Left colon (tissue), 2 donors: ENCODE data around the gene WBP2NL. TPM values are rescaled to one million over a fixed set of nuclear protein-coding genes. Genes with fewer than 3 reads are reported as not detected.
"Not testable (repeated sequence)": the region's sequence is repeated elsewhere in the genome, so short reads cannot be mapped to it uniquely, and the experiment has no call there.

Experiments
- ATAC-seq: fragments of 200-7000 bp; cut with Tn5 transposase; one replicate; pipeline ENCODE4 v1.9.1; 2020; ENCODE audit warnings: mild to moderate bottlenecking, moderate library complexity
- DNase-seq, 2 donors: peaks; one replicate each; pipeline ENCODE4 v3.0.0-alpha.2; 2020
- intact Hi-C, 2 donors: fragments of 100-400 bp; cut with DNase I in 1 of 2; cut with micrococcal nuclease in 1 of 2; formaldehyde crosslinking; loops; one replicate each; pipeline versions ENCODE4 v1.11.2 to v1.14.0; 2022; cut with DNase I, micrococcal nuclease
- long read RNA-seq: library from polyadenylated mRNA; unstranded; transcript quantifications from one replicate; pipeline ENCODE4 v2.0.0, GENCODE V29; 2021
- total RNA-seq, 2 donors: library from RNA; stranded (reverse); fragmentation: NEBNext Ultra II Directional; extraction: Animal tissue kit (Norgen Biotek cat#: 25700); gene quantifications; one replicate each; pipeline ENCODE4 v1.2.1, GENCODE V29; 2021
- donor health status: DM: no; HTN: no; CAD: no.
- donor health status: DM: yes; HTN: yes; CAD: no.

Gene WBP2NL, protein sequence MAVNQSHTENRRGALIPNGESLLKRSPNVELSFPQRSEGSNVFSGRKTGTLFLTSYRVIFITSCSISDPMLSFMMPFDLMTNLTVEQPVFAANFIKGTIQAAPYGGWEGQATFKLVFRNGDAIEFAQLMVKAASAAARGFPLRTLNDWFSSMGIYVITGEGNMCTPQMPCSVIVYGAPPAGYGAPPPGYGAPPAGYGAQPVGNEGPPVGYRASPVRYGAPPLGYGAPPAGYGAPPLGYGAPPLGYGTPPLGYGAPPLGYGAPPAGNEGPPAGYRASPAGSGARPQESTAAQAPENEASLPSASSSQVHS
- total RNA-seq = 1 to 10 TPM; 1.3 to 2.1 TPM
- long read RNA-seq, partial matches to known transcripts = 0 of 1 reads
- long read RNA-seq, other reads (novel, unspliced or antisense) = 1 of 1 reads

DNA sequence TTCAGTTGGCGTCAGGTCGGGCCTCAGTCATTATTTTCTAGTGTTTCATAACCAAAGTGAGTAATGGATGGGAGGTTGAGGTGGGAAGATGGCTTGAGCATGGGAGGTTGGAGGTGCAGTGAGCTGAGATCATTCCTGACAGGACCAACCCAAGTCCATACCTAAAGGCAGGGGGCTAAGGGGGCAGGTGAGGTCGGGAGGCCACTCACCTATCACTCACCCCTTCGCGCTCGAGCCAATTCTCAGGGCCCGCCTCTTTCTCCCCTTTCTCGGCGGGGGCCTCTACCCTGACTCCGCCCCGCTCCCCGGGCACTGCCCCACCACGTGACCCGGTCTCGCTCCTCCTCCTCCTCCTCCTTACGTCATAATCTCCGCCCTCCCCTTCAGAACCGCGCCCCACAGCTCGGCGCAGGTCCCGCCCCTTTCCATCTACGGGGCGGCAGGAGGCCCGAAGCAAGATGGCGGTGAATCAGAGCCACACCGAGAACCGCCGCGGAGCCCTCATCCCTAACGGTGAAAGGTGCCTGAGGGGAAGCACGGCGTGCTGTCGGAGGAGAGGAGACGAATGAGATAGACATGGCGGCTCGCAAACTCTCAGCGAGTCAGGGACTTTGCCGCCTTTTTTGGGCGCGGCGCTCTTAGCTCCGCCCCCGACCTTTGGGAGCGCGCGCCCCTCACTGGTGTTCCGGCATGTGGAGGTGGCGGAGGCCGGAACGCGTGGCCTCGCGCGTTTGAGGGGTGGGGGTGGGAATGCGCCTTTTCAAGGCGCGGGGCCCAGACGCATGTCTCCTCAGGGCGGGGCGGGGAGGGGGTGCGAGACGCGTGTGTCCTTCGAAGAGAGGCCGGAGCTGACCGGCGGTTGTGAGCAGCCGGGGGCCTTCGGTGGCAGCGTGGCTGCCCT lies at the start of gene WBP2NL:
Gene WBP2NL, plus strand, starts transcription at position 428 of the 901 bp plus-strand sequence. Its CDS starts 31 bp downstream, at position 459.
- intact Hi-C loops = no loop called here
- ATAC-seq = peak; percentile 99
- peak; percentile 88 to 90 for DNase-seq

DNA sequence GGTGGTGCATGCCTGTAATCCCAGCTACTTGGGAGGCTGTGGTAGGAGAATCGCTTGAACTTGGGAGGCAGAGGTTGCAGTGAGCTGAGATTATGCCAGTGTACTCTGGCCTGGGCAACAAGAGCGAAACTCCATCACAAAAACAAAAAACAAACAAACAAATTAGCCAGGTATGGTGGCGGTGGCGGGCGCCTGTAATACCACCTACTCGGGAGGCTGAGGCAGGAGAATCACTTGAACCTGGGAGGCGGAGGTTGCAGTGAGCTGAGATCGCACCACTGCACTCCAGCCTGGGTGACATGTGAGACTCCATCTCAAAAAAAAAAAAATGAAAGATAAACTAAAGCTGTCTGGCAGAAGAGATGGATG lies 49.7 kb upstream of the WBP2NL start:
- not testable (repeated sequence) for ATAC-seq, DNase-seq
- intact Hi-C loops = loop anchor here in 1 of 2 donors (10.0 kb wide), 1 partner anchor 144 kb away; the partner anchor contains the start of gene CCDC134

DNA sequence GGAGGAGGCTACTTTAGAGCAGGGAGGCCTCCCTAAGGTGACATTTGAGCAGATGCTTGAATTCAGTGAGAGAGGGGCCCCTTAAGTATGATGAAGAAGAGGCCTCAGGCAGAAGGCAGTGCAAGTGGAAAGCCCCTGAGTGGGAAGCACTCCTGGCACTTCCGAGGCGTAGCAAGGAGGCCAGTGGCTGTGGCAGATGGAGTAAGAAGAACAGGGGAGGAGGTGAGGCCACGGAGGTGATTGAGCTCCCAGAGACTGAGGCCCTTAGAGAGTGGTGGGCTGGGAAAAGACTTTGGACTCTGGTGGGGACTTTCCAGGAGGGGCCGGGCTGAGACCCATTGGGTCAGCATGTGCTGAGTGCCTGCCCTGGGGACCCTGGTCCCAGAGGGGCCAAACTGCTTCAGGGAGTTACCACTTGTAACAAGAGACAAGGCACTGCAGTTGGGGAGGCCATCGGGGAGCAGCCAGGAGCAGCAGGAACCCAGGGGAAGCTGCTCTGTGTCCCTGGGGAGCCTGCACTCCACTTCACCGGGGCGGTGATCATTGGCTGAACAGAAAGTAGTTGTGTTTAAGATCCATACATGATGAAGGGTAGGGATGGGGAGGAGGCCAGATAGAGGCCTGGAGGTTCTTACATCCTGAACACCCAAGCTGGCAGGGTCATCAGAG lies 49.2 kb upstream of the WBP2NL start:
- ATAC-seq (no peak), DNase-seq (no peak)
- intact Hi-C loops = loop anchor here in 1 of 2 donors (10.0 kb wide), 1 partner anchor 145 kb away; the partner anchor contains the start of gene CCDC134

DNA sequence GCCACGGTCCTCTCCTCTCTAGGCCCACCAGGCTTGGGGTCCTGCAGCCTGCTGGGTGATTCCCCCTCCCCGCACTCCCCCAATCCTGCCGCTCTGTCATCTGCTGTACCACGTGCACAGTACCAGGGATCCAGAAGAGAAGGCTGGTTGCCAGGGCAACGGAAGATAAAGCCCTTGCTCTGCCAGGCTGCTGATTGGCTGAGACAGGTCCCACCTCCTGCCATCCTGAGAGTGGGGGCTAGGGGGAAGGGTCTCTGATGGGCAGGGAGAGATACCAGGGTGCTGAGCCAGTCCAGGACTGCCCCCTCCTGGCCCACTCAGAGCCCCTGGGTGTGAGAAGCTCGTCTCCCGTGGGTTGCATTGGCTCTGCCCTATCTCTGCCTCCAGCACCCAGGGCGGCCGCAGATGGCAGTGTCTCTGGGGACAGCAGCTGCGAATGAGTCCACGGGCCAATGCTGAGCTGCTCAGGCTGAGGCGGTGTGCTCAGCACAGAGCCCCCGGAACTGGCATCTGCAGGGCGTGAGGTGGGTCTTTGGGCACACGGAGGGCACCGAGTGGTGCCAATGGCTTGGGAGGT lies 46.6 kb upstream of the WBP2NL start, which contains the start of gene SMIM45:
Gene SMIM45, plus strand, starts transcription at position 253 of the 577 bp plus-strand sequence.
- intact Hi-C loops = no loop called here
- no peak for ATAC-seq
- no peak for DNase-seq

DNA sequence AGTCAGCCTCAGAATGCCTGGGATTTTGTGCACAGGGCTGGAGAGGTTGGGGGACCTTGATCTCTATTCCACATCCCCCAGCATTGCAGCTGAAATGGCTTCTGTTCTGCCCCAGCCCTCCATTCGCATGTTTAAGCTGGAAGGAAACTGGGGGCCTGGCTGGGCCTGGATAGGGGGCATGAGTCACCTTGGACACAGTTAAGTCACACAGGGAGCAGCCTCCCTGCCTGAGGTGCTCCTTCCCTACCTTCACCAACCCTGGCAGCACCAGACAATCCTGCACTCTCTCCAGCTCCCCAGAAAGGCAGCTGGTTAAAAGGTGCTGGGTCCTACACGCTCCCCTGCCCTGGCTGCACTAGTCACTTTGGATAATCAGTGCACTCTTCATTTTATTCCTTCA lies 45.9 kb upstream of the WBP2NL start:
- intact Hi-C loops = no loop called here
- ATAC-seq (no peak), DNase-seq (no peak)

DNA sequence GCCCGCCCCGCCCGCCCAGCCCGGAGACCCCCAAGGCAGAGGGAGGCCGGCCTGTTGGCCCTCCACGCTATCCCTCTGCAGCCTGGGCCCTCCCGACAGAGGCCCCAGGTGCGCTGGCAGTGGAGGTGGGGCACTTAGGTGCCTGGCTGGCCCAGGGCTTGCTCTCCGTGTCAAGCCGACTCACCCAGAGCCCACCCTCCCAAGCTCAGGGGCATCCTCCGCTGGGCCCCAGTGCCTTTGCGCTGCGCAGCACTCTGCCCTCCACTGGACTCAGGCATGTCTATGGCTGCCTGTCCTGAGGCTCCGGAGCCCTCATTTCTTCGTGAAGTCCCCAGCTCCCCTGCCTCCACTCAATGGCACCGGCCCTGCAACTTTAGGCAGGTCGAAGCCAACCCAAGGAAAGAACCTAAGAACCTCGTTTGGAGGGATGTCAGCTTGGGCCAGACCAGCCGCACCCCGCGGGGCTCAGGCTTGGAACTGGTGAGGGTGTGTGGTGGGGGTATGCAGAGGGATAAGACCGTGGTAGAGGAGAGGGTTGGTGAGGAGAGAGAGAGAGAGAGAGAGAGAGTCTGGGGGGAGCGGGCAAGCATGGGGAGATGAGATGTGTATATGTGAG lies 40.5 kb upstream of the WBP2NL start:
- intact Hi-C loops = no loop called here
- DNase-seq (no peak), ATAC-seq (peak; percentile 68)

DNA sequence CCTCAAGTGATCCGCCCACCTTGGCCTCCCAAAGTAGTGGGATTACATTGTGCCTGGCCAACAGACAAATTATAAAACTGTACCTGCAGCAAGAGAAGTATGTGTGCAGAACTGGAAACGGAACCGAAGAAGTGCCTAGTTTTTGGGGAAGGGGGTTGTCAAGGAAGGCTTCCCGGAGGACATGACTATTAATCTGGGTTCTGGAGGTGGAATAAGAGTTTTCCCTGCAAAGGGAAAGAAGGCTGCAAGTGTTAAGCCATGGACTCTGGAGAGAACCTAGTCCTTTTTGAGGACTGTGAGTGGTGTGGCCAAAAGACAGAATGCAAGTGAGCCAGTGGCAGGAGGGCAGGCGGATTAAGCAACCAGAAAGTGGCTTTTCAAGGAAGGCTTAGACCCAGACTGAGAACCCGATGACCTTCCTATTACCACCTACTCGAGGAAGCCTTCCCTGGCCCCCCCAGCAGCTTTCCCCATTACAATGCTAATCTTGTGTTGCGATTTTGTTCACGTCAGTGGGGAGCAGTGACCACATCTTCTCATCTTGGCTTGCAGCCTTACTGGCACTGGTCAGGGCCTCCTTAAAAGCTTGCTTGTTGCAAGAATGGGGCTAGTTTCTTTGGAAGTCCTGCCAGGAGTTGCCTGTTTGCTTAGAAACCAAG lies 35.0 kb upstream of the WBP2NL start:
- no peak for ATAC-seq
- intact Hi-C loops = no loop called here
- DNase-seq = no peak

DNA sequence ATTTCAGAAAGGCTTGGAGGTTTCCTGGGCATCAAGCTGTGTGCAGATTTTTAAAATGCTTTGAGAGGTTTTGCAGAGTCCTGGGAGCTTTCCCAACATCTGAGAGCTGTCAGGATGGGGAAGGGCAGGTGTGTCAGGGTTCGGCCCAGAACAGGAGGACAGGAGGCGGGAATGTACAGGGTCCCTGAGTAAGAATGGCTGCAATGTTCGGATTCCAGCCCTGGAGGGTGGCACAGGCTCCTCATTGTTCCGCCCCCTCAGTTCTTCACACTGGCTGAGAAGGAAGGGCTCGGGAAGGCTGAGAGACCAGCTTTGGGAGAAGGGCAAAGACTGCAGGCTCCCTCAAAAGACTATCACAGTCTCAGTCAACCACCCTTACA lies 34.5 kb upstream of the WBP2NL start:
- no peak for ATAC-seq
- no peak for DNase-seq

DNA sequence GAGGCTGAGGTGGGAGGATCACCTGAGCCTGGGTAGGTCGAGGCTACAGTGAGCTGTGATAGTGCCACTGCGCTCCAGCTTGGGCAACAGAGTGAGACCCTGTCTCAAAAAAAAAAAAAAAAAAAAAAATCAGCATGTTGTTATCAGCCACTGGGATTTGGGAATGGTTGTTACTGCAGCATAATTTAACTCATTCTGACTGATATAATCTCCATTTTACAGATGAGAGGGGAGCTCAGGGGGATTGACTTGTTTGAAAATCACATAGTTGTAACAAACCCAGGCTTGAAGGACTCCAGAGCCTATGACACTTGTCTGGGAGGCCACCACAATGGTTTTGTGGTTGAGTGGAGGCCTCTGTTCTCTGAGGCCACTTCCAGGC lies 32.4 kb upstream of the WBP2NL start:
- no peak for ATAC-seq
- intact Hi-C loops = no loop called here
- DNase-seq = no peak

More for the DNA sequence above, 34.5 kb upstream of the WBP2NL start:
- intact Hi-C loops = no loop called here

DNA sequence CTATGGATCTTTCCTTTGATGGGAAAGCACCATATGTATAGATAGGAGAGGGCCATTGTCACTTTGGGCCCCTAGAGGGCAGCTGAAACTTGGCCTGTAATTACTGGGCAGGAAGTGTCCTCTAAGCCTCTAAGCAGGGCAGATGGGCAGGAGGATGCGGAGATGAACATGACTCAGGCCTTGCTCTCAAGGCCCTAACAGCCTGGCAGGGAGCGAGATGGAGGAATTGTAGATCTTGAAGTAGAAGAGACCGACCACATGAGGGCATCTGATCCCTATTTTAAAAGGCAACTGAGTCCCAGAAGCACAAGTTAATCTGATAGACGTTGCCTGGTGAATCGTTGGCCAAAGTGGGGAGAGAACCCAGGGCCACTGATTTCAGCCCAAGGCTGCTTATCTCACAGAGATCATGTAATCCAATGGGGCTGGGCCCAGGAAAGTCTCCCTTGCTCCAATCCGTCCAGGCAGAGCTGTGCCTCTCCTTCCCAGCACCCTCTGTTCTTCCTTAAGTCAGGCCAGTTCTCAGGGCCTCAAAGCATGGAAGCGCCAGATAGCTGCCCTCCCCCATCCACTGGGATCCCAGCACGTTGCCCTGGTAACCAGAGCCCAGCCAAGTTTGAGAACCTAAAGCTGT lies 31.9 kb upstream of the WBP2NL start:
- ATAC-seq (peak; percentile 76), DNase-seq (peak; percentile 43 to 47)
- intact Hi-C loops = no loop called here

DNA sequence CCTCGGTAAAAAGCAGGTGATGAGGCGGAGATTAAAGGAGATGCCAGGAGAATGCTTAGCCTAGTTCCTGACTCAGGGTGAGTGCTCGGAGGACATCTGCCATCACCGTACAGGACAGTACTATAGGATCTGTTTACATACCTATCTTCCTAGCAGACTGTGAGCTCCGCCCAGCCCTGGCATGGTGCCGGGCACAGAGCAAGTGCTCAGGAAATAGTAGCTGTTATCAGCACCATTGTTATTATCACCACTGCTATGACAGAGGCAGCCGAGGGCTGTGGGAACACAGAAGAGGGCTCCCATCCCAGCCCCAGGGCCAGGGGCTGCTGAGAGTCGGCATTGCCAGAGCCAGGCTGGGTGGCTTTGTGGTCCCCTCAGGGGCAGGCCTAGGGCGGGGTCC lies 30.0 kb upstream of the WBP2NL start:
- DNase-seq = peak in 1 of 2 donors; percentile 63
- intact Hi-C loops = no loop called here
- ATAC-seq = peak; percentile 82

DNA sequence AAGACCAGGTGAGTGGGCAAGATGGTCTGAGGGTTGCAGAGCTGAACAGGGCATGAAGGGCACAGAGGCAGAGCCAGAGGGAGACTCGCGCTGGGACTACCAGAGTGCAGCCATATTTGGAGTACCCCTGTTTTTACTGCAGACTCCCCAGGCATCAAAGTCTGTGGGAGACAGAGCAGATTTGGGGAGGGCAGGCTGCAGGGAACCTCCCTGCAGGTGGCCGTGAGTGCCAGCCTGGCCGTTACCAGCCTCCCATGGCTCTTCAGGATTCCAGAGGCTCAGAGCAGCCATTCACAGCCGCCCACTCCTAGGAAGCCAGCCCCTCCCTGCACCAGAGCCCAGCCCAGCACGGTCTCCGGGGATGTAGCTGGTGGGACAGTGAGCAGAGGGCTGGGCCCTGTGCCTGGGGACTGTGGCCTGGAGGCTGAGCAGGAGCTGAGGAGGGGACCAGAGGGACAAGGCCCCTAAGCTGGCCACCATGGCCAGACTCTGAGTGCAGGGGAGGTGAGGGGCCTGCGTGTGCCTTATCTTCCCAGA lies 29.4 kb upstream of the WBP2NL start, which contains the start of gene SEPTIN3:
Gene SEPTIN3, plus strand, starts transcription at position 334 of the 537 bp plus-strand sequence. CDS start 2,050 bp downstream, outside the sequence.
- ATAC-seq (no peak), DNase-seq (no peak)
- intact Hi-C loops = no loop called here

DNA sequence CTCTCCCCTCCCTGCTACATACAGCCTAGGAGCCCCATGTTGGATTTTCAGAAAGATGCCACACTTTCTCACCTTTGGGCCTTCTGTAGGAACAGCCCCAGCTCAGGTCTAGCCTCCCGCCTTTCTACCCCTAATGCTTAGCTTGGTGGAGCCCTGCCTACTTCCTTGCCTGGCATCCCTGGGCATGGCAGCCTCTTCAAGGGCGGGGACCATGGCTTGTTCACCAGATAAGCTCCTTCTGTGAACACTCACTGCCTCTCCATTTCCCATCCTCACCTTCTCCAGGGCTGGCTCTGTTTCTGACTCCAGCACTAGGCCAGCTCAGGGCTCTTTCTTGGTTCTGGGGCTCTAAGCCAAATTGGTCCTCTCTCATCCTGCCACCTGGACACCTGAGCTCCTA lies 28.0 kb upstream of the WBP2NL start:
- ATAC-seq (no peak), DNase-seq (no peak)
- intact Hi-C loops = loop anchor here in 1 of 2 donors (10.0 kb wide), 1 partner anchor 494 kb away; no protein-coding TSS in a partner anchor

DNA sequence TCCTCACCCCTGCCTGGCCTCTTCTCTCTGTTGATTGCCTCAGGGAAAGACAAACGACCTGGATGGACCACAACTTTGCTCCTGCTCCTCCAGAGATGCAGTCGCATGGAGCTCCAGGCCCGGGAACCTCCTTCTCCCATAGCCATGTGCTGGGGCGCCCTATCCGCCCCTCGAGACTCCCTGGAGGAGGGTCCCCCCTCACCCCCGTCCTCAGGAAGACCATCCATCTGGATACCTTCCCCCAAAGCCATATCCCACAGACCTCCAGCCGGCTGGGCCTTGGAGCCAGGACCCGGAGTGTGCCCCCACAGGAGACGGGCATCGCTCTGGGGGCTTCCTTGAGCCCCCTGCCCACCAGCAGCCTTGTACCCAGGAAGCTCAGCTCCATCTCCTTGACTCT lies 27.2 kb upstream of the WBP2NL start:
- intact Hi-C loops = loop anchor here in 1 of 2 donors (10.0 kb wide), 1 partner anchor 493 kb away; no protein-coding TSS in a partner anchor
- ATAC-seq = no peak
- no peak for DNase-seq

DNA sequence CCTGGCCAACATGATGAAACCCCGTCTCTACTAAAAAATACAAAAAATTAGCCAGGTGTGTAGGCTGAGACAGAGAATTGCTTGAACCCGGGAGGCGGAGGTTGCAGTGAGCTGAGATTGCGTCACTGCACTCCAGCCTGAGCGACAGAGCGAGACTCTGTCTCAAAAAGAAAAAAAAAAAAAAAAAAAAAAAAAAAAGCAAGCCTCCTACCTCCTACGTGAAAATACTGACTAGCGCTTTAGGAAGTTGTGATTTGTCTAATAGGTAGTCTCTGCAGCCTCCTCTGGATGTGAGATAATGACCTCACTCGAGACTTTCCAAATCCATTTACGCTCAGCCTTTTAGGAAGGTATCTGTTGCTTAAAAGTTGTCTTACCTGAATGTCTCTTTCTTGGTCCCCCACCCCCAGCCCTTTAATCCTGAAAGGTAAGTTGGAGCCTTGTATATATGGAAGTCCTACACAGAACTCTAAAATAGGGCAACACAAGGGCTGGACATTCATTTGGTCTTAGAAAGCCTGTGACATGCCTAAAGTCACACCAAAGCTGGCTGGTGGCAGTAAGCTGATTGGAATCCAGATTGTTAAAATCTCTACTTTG lies 23.8 kb upstream of the WBP2NL start:
- ATAC-seq (no peak), DNase-seq (no peak)
- intact Hi-C loops = loop anchor here in 1 of 2 donors (10.0 kb wide), 1 partner anchor 490 kb away; no protein-coding TSS in a partner anchor

DNA sequence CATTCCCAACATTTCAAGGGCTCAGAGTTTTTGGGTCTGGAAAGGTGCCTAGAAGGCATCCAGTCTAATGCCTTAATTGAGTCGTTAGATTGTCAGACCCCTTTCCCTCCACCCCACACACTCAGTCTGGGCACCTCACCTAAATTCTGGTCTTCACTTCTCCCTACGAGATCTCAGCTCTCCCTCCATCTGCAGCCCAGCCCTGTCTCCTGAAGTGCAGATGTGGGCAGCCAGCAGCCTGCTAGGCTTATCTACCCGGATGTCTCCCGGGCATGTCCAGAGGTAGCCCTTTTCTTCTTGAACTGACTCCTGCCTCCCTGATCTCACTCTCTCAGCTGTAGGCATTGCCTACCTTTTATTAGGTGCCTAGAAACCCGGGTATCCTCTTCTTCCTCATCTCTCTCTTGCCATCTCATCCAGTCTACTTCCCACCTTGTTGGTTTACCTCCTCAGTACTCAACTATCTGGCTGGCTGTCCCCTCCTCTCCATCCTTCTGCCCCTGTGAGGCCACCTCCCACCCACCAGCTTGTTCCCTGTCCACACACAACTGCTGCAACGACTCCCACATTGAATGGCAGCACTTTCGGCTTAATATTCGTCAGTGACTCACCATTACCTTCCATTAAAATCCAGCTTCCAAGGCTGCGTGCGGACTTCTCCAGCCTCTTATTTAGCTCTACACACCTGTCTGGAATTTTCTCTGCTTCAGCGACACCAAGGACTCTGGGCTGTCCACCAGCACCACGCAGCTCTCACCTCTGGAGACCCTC lies 23.1 kb upstream of the WBP2NL start:
- intact Hi-C loops = loop anchor here in 1 of 2 donors (10.0 kb wide), 1 partner anchor 489 kb away; no protein-coding TSS in a partner anchor
- DNase-seq (no peak), ATAC-seq (no peak)
